SU-DHL-6 (cell line): ENCODE measurements around the gene FASTKD1.
"Not testable (repeated sequence)": the region's sequence is repeated elsewhere in the genome, so short reads cannot be mapped to it uniquely, and the experiment has no call there.

Experiments
- H2AFZ ChIP-seq: fragments of 200-600 bp; sonication (generic); 2 replicates; pipeline ENCODE4 v1.6.1; 2014; ENCODE audit warnings: low read depth, mild to moderate bottlenecking, moderate library complexity, mixed read lengths, antibody characterized with exemption, low read length; ENCODE audit not compliant: severe bottlenecking
- H3F3A ChIP-seq: fragments of 200-600 bp; shearing (Covaris generic); 2 replicates; pipeline ENCODE4 v1.6.0; 2016; ENCODE audit warnings: antibody characterized with exemption, mild to moderate bottlenecking; ENCODE audit not compliant: insufficient read depth
- H3K27ac ChIP-seq: fragments of 200-600 bp; sonication (generic); 2 replicates; pipeline ENCODE4 v1.5.1; 2016; ENCODE audit warnings: low read depth, mild to moderate bottlenecking, low read length, moderate library complexity, mixed read lengths
- H3K27me3 ChIP-seq: fragments of 200-600 bp; sonication (generic), shearing (Covaris generic); 2 replicates; pipeline ENCODE4 v1.6.0; 2014; ENCODE audit warnings: mild to moderate bottlenecking, low read length
- H3K36me3 ChIP-seq: fragments of 200-600 bp; sonication (generic); 2 replicates; pipeline ENCODE4 v1.6.1; 2014; ENCODE audit warnings: mild to moderate bottlenecking, low read length, mixed read lengths
- H3K4me2 ChIP-seq: fragments of 300-600, 200-600 bp; shearing (Covaris generic), sonication (generic); 2 replicates; pipeline ENCODE4 v1.6.0; 2014; ENCODE audit warnings: low read length, low read depth, mild to moderate bottlenecking; ENCODE audit not compliant: poor library complexity, severe bottlenecking
- H3K4me3 ChIP-seq: fragments of 200-600 bp; sonication (generic); 2 replicates; pipeline ENCODE4 v1.5.1; 2014; ENCODE audit warnings: antibody characterized with exemption, low read length, mild to moderate bottlenecking, mixed read lengths; ENCODE audit not compliant: insufficient read depth, poor library complexity, severe bottlenecking
- H3K79me2 ChIP-seq: fragments of 200-600 bp; sonication (generic); 2 replicates; pipeline ENCODE4 v1.6.1; 2014; ENCODE audit warnings: mild to moderate bottlenecking, low read length, moderate library complexity; ENCODE audit not compliant: insufficient read depth
- H3K9ac ChIP-seq: fragments of 200-600 bp; sonication (generic); 2 replicates; pipeline ENCODE4 v1.7.0; 2014; ENCODE audit warnings: mild to moderate bottlenecking, low read length
- H3K9me2 ChIP-seq: fragments of 200-600 bp; sonication (generic); replicated peaks from 2 replicates; pipeline ENCODE4 v1.6.1; 2014; ENCODE audit warnings: low read length; ENCODE audit not compliant: insufficient read depth
- H3K9me3 ChIP-seq: fragments of 200-600 bp; sonication (generic); 2 replicates; pipeline ENCODE4 v1.6.1; 2014; ENCODE audit warnings: low read length, mixed read lengths; ENCODE audit not compliant: insufficient read depth
- H4K20me1 ChIP-seq: fragments of 200-600 bp; sonication (generic); 2 replicates; pipeline ENCODE4 v1.6.1; 2014; ENCODE audit warnings: low read depth, mild to moderate bottlenecking, antibody characterized with exemption, low read length, moderate library complexity, mixed read lengths
- CTCF ChIP-seq: fragments of 200-600 bp; sonication (generic); IDR thresholded peaks from one replicate; pipeline ENCODE4 v1.5.1; 2017; ENCODE audit warnings: antibody characterized with exemption, mild to moderate bottlenecking, low read length, moderate library complexity; ENCODE audit not compliant: insufficient read depth, poor library complexity, severe bottlenecking
- EZH2phosphoT487 ChIP-seq: fragments of 200-600 bp; sonication (generic), shearing (Covaris generic); conservative IDR thresholded peaks from 2 replicates; pipeline ENCODE4 v1.6.1; 2018; ENCODE audit warnings: mild to moderate bottlenecking, antibody characterized with exemption, low read length, moderate library complexity, mixed read lengths

Gene FASTKD1

DNA sequence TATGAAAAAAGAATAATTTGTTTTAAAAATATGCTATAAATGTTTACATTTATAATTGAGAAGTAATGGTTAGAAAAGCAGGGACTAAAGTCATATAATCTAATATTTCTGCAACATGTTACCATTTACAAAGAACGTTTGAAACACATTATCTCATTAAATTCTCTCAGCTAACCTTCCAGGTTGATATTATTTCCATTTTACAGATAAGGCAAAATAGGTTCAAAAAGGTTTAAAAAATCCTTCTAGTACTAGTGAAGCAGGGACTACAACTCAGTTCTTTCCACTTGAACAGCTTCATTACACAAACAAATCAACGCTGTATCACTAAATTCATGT is 875 bp downstream of the FASTKD1 start:
- Histone ChIP-seq H3F3A (0 out of 2 replicates have a peak, but pooled peaks cover 3% of the 10 kb centered on the region), H3K9ac (peak overlapping the region; percentile 60), H3K4me2 (peak overlapping the region; percentile 94), H3K79me2 (peaks cover 41% of the 10 kb centered on the region), H3K36me3 (peaks cover 3% of the 10 kb centered on the region), H3K4me3 (peak overlapping the region; percentile 66), H3K27me3 (no peaks in the 10 kb centered on the region), H4K20me1 (no peaks in the 10 kb centered on the region; the same call in 1 of the 2 replicates), H2AFZ (peak overlapping the region; percentile 97), H3K9me2 (no peaks in the 10 kb centered on the region), H3K9me3 (no peaks in the 10 kb centered on the region), H3K27ac (no peak overlapping the region)
- no peak for TF ChIP-seq CTCF
- TF ChIP-seq EZH2phosphoT487, result no peak

DNA sequence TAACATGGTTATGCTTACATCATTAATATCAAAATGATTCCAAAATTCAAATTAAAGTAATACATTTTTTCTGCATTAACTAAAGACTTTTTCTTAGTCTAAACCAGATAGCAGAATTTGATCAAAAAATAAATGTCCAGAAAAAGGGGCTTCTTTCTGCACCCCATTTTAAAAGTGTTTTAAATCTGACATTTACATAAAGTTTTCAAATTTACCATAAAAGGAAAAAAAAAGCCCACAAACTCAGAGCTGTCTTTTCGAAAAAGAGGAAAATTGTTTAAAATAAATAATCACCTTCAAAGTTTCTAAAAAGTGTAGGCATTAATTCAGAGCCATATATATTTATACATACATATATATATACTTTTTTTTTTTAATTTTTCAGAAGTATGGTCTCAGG is 1.5 kb downstream of the FASTKD1 start:
- H3K9ac ChIP-seq, result no peak overlapping the region
- no peak overlapping the region for H3K4me3 ChIP-seq
- H3K79me2 ChIP-seq, result peaks cover 41% of the 10 kb centered on the region
- no peak for TF ChIP-seq CTCF
- no peak for TF ChIP-seq EZH2phosphoT487
- H3K27me3 ChIP-seq, result no peaks in the 10 kb centered on the region
- H3K4me2 ChIP-seq, result peak overlapping the region; percentile 94
- H3F3A ChIP-seq, result 0 out of 2 replicates have a peak, but pooled peaks cover 6% of the 10 kb centered on the region
- no peaks in the 10 kb centered on the region for H3K9me3 ChIP-seq
- H3K36me3 ChIP-seq, result peaks cover 4% of the 10 kb centered on the region
- H3K27ac ChIP-seq, result no peak overlapping the region
- H2AFZ ChIP-seq, result no peak overlapping the region
- H3K9me2 ChIP-seq, result no peaks in the 10 kb centered on the region
- no peaks in the 10 kb centered on the region; the same call in 1 of the 2 replicates for H4K20me1 ChIP-seq

DNA sequence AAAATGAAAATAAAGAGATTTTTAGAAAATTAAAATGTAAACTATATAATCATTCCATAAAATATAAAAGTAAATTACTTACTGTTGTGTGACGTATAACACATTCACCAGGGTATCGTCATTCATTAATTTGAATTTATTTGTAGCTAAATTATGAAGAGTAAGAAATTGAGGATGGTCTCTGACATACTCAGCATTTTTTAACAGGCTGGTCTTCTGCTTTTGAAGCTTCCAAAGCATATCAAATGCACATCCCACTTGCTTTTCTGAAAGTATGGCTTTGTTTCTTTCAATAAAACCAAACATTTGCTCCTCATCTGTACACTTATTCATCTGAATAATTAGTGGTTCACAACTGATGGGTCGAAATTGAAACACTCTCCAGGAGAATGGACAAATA is 2.1 kb downstream of the FASTKD1 start:
- H3K9me2 ChIP-seq, result no peaks in the 10 kb centered on the region
- H3K4me2 ChIP-seq, result peak overlapping the region; percentile 94
- H2AFZ ChIP-seq, result no peak overlapping the region
- H3K79me2 ChIP-seq, result peaks cover 41% of the 10 kb centered on the region
- no peak overlapping the region for H3K27ac ChIP-seq
- 0 out of 2 replicates have a peak, but pooled peaks cover 6% of the 10 kb centered on the region for H3F3A ChIP-seq
- no peak for TF ChIP-seq CTCF
- TF ChIP-seq EZH2phosphoT487, result no peak
- H3K9ac ChIP-seq, result no peak overlapping the region
- H3K36me3 ChIP-seq, result peaks cover 6% of the 10 kb centered on the region
- H4K20me1 ChIP-seq, result no peaks in the 10 kb centered on the region; the same call in 1 of the 2 replicates
- no peak overlapping the region for H3K4me3 ChIP-seq
- no peaks in the 10 kb centered on the region for H3K27me3 ChIP-seq
- no peaks in the 10 kb centered on the region for H3K9me3 ChIP-seq

- H3K27ac ChIP-seq, H3K9me3 ChIP-seq, H3K9ac ChIP-seq, H3F3A ChIP-seq, H2AFZ ChIP-seq, H3K4me2 ChIP-seq, H3K9me2 ChIP-seq, H3K36me3 ChIP-seq, H3K27me3 ChIP-seq, H4K20me1 ChIP-seq, H3K4me3 ChIP-seq: not testable (repeated sequence)
- H3K79me2 ChIP-seq, result peaks cover 41% of the 10 kb centered on the region
These were observed 2.9 kb downstream of the FASTKD1 start for GRCh38 chr2:169570752-169571151.
